ENCODE results near the gene TBCA.
A peak's percentile ranks its signal among the peaks of the same experiment; 100 is the strongest.

TBCA gene

GRCh38 chr5:77775790-77776553, at the start of gene TBCA:
TSS of gene TBCA (minus strand) at chr5:77776339. CDS start at chr5:77776257, 82 bp downstream.
- peak; percentile 89 for DNase-seq
- in situ Hi-C loops (cut with HindIII; ENCODE audit: low pct_ligation_motif_present, low pct_unique_long_range_greater_than_20kb, low sequenced_read_pairs): no loop called here

- DNase-seq: no peak
- in situ Hi-C loops (cut with HindIII; ENCODE audit: low pct_ligation_motif_present, low pct_unique_long_range_greater_than_20kb, low sequenced_read_pairs): no loop called here
Observed at GRCh38 chr5:77824981-77825380, 48.8 kb upstream of the TBCA start.

- DNase-seq: no peak
- in situ Hi-C loops (cut with HindIII; ENCODE audit: low pct_ligation_motif_present, low pct_unique_long_range_greater_than_20kb, low sequenced_read_pairs): no loop called here
Observed at GRCh38 chr5:77816686-77817085, 40.5 kb upstream of the TBCA start.

DNA sequence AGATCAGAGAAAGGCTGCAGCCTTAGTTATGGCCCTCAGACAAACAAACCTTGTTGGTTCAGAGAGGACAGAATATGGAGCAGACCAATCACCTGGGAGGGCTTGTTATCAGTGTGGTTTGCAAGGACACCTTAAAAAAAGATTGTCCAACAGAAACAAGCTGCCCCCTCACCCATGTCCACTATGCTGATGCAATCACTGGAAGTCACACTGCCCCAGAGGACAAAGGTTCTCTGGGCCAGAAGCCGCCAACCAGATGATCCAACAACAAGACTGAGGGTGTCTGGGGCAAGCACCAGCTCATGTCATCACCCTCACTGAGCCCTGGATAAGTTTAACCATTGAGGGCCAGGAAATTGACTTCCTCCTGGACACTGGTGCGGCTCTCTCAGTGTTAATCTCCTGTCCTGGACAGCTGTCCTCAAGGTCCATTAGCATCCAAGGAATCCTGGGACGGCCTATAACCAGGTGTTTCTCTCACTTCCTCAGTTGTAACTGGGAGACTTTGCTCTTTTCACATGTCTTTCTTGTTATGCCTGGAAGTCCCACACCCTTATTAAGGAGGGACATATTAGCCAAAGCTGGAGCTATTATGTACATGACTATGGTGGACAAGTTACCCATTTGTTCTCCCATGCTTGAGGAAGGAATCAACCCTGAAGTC, 36.9 kb upstream of the TBCA start:
- no peak for DNase-seq
- in situ Hi-C loops (cut with HindIII; ENCODE audit: low pct_ligation_motif_present, low pct_unique_long_range_greater_than_20kb, low sequenced_read_pairs): no loop called here

- in situ Hi-C loops (cut with HindIII; ENCODE audit: low pct_ligation_motif_present, low pct_unique_long_range_greater_than_20kb, low sequenced_read_pairs): no loop called here
- DNase-seq: peak; percentile 21
Observed at GRCh38 chr5:77806213-77806843, 30.2 kb upstream of the TBCA start.

DNA sequence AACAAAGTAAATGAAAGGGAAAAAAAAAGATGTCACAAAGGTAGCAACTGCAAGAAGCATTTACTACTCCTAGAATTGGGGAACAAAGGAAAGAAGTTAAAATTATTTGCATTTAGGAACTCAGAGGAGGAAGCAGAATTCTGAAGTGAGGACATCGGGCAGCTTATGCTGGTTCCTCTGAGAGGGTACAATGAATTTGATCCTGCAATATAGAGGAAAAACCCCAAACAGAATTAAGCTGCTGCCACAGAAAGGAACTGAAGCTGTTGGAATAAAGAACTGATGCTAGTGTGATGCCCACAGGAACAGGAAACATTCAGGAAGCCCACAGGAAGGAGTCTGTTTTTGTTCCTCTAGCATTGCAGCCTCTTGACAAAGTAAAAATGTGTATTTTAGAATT, 22.3 kb upstream of the TBCA start:
- in situ Hi-C loops (cut with HindIII; ENCODE audit: low pct_ligation_motif_present, low pct_unique_long_range_greater_than_20kb, low sequenced_read_pairs): no loop called here
- no peak for DNase-seq

GRCh38 chr5:77797136-77797535, 21.0 kb upstream of the TBCA start:
- in situ Hi-C loops (cut with HindIII; ENCODE audit: low pct_ligation_motif_present, low pct_unique_long_range_greater_than_20kb, low sequenced_read_pairs): no loop called here
- no peak for DNase-seq

DNA sequence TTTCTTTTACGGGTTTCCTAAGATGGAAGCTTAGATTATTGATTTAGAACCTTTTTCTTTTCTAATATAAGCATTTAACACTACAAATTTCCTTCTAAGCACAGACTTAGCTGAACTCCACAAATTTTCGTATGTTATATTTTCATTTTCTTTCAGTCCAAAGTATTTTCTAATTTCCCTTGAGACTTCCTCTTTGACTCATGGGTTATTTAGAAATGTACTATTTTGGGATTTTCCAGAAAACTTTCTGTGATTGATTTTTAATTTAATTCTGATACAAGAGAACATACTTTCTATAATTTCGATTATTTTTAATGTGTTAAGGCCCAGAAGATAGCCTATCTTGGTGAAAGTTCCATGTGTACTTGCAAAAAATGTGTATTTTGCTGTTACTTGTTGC, 19.7 kb upstream of the TBCA start:
- in situ Hi-C loops (cut with HindIII; ENCODE audit: low pct_ligation_motif_present, low pct_unique_long_range_greater_than_20kb, low sequenced_read_pairs): no loop called here
- DNase-seq: no peak

- in situ Hi-C loops (cut with HindIII; ENCODE audit: low pct_ligation_motif_present, low pct_unique_long_range_greater_than_20kb, low sequenced_read_pairs): no loop called here
- no peak for DNase-seq
Observed at GRCh38 chr5:77795268-77795667, 19.1 kb upstream of the TBCA start.

DNA sequence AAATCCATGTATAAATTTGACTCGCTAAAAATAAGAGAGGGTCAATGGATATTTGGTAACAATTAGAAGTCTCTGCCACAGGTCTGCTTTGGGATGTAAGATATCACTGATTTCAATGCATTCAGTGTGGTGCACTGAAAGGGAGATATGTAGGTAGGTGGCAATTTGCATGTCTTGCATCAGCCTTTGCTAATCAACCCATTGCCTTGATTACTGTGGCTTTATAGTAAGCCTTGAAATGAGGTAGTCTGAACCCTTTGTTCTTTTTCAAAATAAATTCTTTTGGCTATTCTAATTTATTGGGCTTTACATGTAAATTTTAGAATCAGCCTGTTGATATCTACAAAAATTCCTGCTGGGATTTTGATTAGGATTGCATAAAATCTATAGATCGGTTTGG, 15.8 kb upstream of the TBCA start:
- DNase-seq: no peak
- in situ Hi-C loops (cut with HindIII; ENCODE audit: low pct_ligation_motif_present, low pct_unique_long_range_greater_than_20kb, low sequenced_read_pairs): no loop called here

GRCh38 chr5:77791356-77791755, 15.2 kb upstream of the TBCA start:
- no peak for DNase-seq
- in situ Hi-C loops (cut with HindIII; ENCODE audit: low pct_ligation_motif_present, low pct_unique_long_range_greater_than_20kb, low sequenced_read_pairs): no loop called here

DNA sequence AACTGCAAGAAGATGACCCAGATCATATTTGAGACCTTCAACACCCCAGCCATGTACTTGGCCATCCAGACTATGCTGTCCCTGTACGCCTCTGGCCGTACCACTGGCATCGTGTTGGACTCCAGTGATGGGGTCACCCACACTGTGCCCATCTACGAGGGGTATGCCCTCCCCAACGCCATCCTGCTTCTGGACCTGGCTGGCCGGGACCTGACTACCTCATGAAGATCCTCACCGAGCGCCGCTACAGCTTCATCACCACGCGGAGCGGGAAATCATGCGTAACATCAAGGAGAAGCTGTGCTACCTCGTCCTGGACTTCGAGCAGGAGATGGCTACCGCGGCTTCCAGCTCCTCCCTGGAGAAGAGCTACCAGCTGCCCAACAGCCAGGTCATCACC, 9.1 kb upstream of the TBCA start:
- in situ Hi-C loops (cut with HindIII; ENCODE audit: low pct_ligation_motif_present, low pct_unique_long_range_greater_than_20kb, low sequenced_read_pairs): no loop called here
- no peak for DNase-seq

GRCh38 chr5:77784735-77785134, 8.6 kb upstream of the TBCA start:
- no peak for DNase-seq
- in situ Hi-C loops (cut with HindIII; ENCODE audit: low pct_ligation_motif_present, low pct_unique_long_range_greater_than_20kb, low sequenced_read_pairs): no loop called here

- no peak for DNase-seq
- in situ Hi-C loops (cut with HindIII; ENCODE audit: low pct_ligation_motif_present, low pct_unique_long_range_greater_than_20kb, low sequenced_read_pairs): no loop called here
Observed at GRCh38 chr5:77781076-77781475, 4.9 kb upstream of the TBCA start.

DNA sequence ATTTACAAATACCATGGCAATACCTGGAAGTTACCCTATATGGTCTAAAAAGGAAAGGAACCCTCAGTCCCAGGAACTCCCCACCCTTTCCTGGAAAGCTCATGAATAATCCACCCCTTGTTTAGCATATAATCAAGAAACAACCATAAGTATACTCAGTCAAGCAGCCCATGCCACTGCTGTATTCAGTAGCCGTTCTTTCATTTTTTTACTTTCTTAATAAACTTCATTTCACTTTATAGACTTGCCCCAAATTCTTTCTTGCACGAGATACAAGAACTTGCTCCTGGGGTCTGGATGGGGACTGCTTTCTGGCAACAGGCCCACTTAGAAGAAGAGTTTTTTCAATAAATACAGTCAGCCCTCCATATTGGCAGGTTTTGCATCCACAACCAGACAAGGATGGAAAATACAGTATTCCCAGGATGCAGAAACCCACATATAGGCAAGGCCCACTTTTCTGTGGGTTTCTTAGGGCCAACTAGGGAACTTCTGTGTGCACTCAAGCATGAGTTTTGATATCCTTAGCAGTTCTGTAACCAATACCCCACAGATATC, 2.8 kb upstream of the TBCA start:
- no peak for DNase-seq
- in situ Hi-C loops (cut with HindIII; ENCODE audit: low pct_ligation_motif_present, low pct_unique_long_range_greater_than_20kb, low sequenced_read_pairs): no loop called here

DNA sequence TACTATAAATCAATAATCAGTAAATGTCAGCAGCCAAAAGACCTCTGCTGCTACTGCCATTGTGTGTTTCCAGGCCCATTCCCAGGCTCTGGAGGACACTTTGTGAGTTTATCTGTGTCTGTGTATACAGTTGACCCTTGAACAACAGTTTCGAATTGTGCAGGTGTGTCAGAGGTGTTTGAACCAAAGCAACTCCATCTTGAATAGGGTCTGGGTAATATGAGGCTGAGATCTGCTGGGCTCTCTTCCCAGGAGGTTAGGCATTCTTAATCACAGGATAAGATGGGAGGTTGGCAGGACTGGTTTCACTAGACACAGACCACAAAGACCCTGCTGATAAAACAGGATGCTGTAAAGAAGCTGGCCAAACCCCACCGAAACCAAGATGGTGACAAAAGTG, 2.3 kb upstream of the TBCA start:
- in situ Hi-C loops (cut with HindIII; ENCODE audit: low pct_ligation_motif_present, low pct_unique_long_range_greater_than_20kb, low sequenced_read_pairs): no loop called here
- no peak for DNase-seq

GRCh38 chr5:77777911-77778310, 1.8 kb upstream of the TBCA start:
- in situ Hi-C loops (cut with HindIII; ENCODE audit: low pct_ligation_motif_present, low pct_unique_long_range_greater_than_20kb, low sequenced_read_pairs): no loop called here
- no peak for DNase-seq

- in situ Hi-C loops (cut with HindIII; ENCODE audit: low pct_ligation_motif_present, low pct_unique_long_range_greater_than_20kb, low sequenced_read_pairs): no loop called here
- DNase-seq: no peak
Observed at GRCh38 chr5:77777281-77777892, 1.2 kb upstream of the TBCA start.

- no peak for DNase-seq
- in situ Hi-C loops (cut with HindIII; ENCODE audit: low pct_ligation_motif_present, low pct_unique_long_range_greater_than_20kb, low sequenced_read_pairs): no loop called here
Observed at GRCh38 chr5:77776554-77777206, 541 bp upstream of the TBCA start.

Data from ACHN (cell line).